B cell (primary cell): ENCODE data around the gene PDE6B. TPM values are rescaled to one million over a fixed set of nuclear protein-coding genes. Genes with fewer than 3 reads are reported as not detected.

Source experiments
- ATAC-seq: fragments of 200-7000 bp; cut with Tn5 transposase; one replicate; pipeline ENCODE4 v1.10.0; 2021; ENCODE audit warnings: low read depth, mild to moderate bottlenecking, moderate number of reproducible peaks, moderate library complexity
- CTCF ChIA-PET: fragments of 350-600 bp; sonication (Branson Sonifier 250); formaldehyde crosslinking; loops from one replicate; lab custom pipeline; 2021; ENCODE audit warnings: antibody characterized with exemption, inconsistent platforms; lab: Charles Lee
- POLR2A ChIA-PET: fragments of 350-600 bp; sonication (Branson Sonifier 250); formaldehyde crosslinking; loops from one replicate; lab custom pipeline; 2021; ENCODE audit warnings: antibody characterized with exemption; lab: Charles Lee
- DNase-seq: peaks from one replicate; pipeline ENCODE4 v3.0.0; 2013
- H2AFZ ChIP-seq: 2 replicates; pipeline ENCODE4 v1.6.1; 2012; ENCODE audit warnings: mild to moderate bottlenecking, low read depth, low read length; ENCODE audit not compliant: insufficient read depth, poor library complexity, severe bottlenecking
- H3K27ac ChIP-seq, 2 donors: 1 replicate in 1 of 2; 2 replicates in 1 of 2; pipeline ENCODE4 v1.5.1; 2012 to 2013; ENCODE audit warnings: low read length in 2 of 2, mild to moderate bottlenecking in 2 of 2, moderate library complexity in 1 of 2
- H3K27me3 ChIP-seq, 4 experiments: fragments of 200-600 bp in 1 of 4; sonication (generic) in 1 of 4; replicated peaks in 1 of 4; 1 replicate in 2 of 4; 2 replicates in 2 of 4; pipeline versions ENCODE4 v1.6.1 to v1.7.0; 2013 to 2016; ENCODE audit warnings: low read length in 3 of 4, mild to moderate bottlenecking in 2 of 4, mixed read lengths in 1 of 4, moderate library complexity in 1 of 4; ENCODE audit not compliant: insufficient read depth in 4 of 4, control insufficient read depth in 3 of 4; ENCODE audit errors: control extremely low read depth in 1 of 4
- H3K36me3 ChIP-seq, 2 experiments: replicated peaks in 1 of 2; 1 replicate in 1 of 2; 2 replicates in 1 of 2; pipeline versions ENCODE4 v1.6.1 to v1.7.1; 2013; ENCODE audit warnings: low read length in 1 of 2; ENCODE audit not compliant: insufficient read depth in 2 of 2, control insufficient read depth in 1 of 2; ENCODE audit errors: control extremely low read depth in 1 of 2, extremely low read depth in 1 of 2
- H3K4me1 ChIP-seq, 2 donors: fragments of 200-600 bp in 1 of 2; sonication (generic) in 1 of 2; 1 replicate in 1 of 2; 2 replicates in 1 of 2; pipeline versions ENCODE4 v1.5.1 to v1.6.1; 2013 to 2017; ENCODE audit warnings: low read length in 2 of 2; ENCODE audit not compliant: control insufficient read depth in 2 of 2, insufficient read depth in 2 of 2
- H3K4me2 ChIP-seq: replicated peaks from 2 replicates; pipeline ENCODE3; 2012; ENCODE audit warnings: mild to moderate bottlenecking, low read depth, low read length; ENCODE audit not compliant: poor library complexity, severe bottlenecking
- H3K4me3 ChIP-seq, 5 experiments: fragments of 200-600 bp in 1 of 5; sonication (generic) in 1 of 5; 1 replicate in 3 of 5; 2 replicates in 2 of 5; pipeline versions ENCODE4 v1.5.1 to v1.7.0; 2011 to 2016; ENCODE audit warnings: low read length in 4 of 5, mild to moderate bottlenecking in 4 of 5, low read depth in 2 of 5, control low read depth in 1 of 5, moderate library complexity in 1 of 5; ENCODE audit not compliant: insufficient read depth in 1 of 5; ENCODE audit errors: control extremely low read depth in 1 of 5, extremely low read depth in 1 of 5
- H3K79me2 ChIP-seq: fragments of 200-600 bp; sonication (generic); one replicate; pipeline ENCODE4 v1.6.0; 2016; ENCODE audit warnings: low read length; ENCODE audit not compliant: control insufficient read depth, insufficient read depth
- H3K9ac ChIP-seq: fragments of 200-600 bp; sonication (generic); 2 replicates; pipeline ENCODE4 v1.6.1; 2017; ENCODE audit warnings: mild to moderate bottlenecking, low read length, moderate library complexity
- H3K9me3 ChIP-seq, 3 donors: one replicate each; pipeline versions ENCODE4 v1.6.1 to v1.7.1; 2013; ENCODE audit warnings: low read length in 2 of 3; ENCODE audit not compliant: control insufficient read depth in 2 of 3, insufficient read depth in 1 of 3; ENCODE audit errors: control extremely low read depth in 1 of 3
- H4K20me1 ChIP-seq: 2 replicates; pipeline ENCODE4 v1.6.0; 2012; ENCODE audit warnings: mild to moderate bottlenecking, low read length; ENCODE audit not compliant: insufficient read depth, control insufficient read depth, poor library complexity, severe bottlenecking
- H3K27ac Mint-ChIP-seq: one replicate; pipeline ENCODE4 v1.8.0; 2021; ENCODE audit warnings: mixed read lengths
- H3K27me3 Mint-ChIP-seq: one replicate; pipeline ENCODE4 v1.8.0; 2021; ENCODE audit warnings: mixed read lengths
- H3K4me1 Mint-ChIP-seq: one replicate; pipeline ENCODE4 v1.8.0; 2021; ENCODE audit warnings: mixed read lengths
- H3K4me3 Mint-ChIP-seq: one replicate; pipeline ENCODE4 v1.8.0; 2021; ENCODE audit warnings: mixed read lengths
- H3K9me3 Mint-ChIP-seq: one replicate; pipeline ENCODE4 v1.8.0; 2022; ENCODE audit warnings: mixed read lengths; ENCODE audit not compliant: insufficient read depth
- EZH2 ChIP-seq: IDR thresholded peaks from 2 replicates; pipeline ENCODE4 v1.6.1; 2012; ENCODE audit warnings: borderline replicate concordance, low read depth, mild to moderate bottlenecking, moderate library complexity, low read length; ENCODE audit not compliant: insufficient read depth, poor library complexity, severe bottlenecking
- WGBS: methylation state at CpG from one replicate; pipeline ENCODE4 v1.1.5; 2013; ENCODE audit warnings: missing lambda C conversion rate; ENCODE audit not compliant: insufficient coverage; 5-methylcytosine and 5-hydroxymethylcytosine counted together
- intact Hi-C: fragments of 100-400 bp; cut with micrococcal nuclease; formaldehyde crosslinking; loops from one replicate; pipeline ENCODE4 v1.10.0; 2022
- polyA plus RNA-seq: library from polyadenylated mRNA; depleted of rRNA; stranded (reverse); fragments of >200 nt; gene quantifications from 2 replicates; pipeline ENCODE4 v1.2.3, GENCODE V29; 2012
- total RNA-seq, 2 donors: library from RNA; stranded (reverse); fragments of 120-200 nt in 1 of 2; gene quantifications; 1 replicate in 1 of 2; 2 replicates in 1 of 2; pipeline versions ENCODE4 v1.2.3 to v1.2.4, GENCODE V29; 2013 to 2022
- TF ChIP-seq, protein P1 (sequence below): fragments of 200-600 bp; IDR thresholded peaks from one replicate; pipeline ENCODE4 v1.8.0; 2022; ENCODE audit warnings: antibody characterized with exemption, mild to moderate bottlenecking

Gene PDE6B
- total and polyA plus RNA-seq, 2 donors (not counting 1 experiment from before 2014, with no cell fraction given), result 20.0 to 25.2 TPM

DNA sequence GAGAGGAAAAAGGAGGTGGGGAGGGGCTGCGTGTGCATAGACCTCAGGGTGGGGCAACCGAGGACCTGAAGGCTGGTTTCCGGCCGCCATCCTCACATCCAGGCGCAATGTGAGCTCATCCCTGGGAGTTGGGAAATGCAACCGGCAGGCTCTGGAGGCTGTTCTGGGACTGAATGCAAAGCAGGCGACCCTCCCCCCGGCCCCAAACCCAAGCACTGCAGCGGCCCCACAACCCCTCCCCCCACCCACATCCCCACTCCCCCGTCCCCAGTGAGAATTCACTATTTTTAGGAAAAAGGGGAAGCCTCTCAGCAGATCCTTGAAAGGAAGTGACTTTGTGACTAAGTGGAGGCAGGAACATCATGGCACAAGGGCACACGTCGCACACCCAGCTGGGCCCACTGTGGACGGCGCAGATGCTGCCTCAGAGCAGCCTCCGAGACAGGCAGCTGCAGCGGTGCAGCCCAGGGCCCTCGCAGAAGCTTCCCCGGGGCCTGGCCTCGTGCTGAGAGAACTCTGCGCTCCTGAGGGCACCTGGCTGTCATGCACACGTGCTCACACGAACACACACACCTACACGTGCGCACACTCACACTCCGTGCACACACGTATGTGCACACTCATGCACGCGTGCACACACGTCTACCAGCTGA lies 1.3 kb upstream of the PDE6B start:
- POLR2A ChIA-PET, result no interaction called here
- H3K27me3 ChIP-seq, result peaks cover 0 to 6% (median 0%) of the 10 kb centered on the region in 4 experiments
- no peak overlapping the region for H2AFZ ChIP-seq
- Mint-ChIP-seq H3K4me1 (no peaks in the 10 kb centered on the region), H3K9me3 (no peaks in the 10 kb centered on the region), H3K4me3 (no peak overlapping the region), H3K27ac (no peak overlapping the region), H3K27me3 (peaks cover 11% of the 10 kb centered on the region)
- 56% methylated on average over 24 of the region's 29 CpGs for WGBS
- ATAC-seq (no peak), DNase-seq (no peak)
- no peak overlapping the region for H3K4me2 ChIP-seq
- no peaks in the 10 kb centered on the region for H3K4me1 ChIP-seq
- H3K79me2 ChIP-seq, result no peaks in the 10 kb centered on the region
- H3K9me3 ChIP-seq, result peaks cover 0 to 33% (median 0%) of the 10 kb centered on the region in 3 donors
- H3K9ac ChIP-seq, result no peak overlapping the region
- no peaks in the 10 kb centered on the region for H3K36me3 ChIP-seq
- no peak overlapping the region for H3K27ac ChIP-seq
- TF ChIP-seq EZH2, result no peak
- TF ChIP-seq, protein P1, sequence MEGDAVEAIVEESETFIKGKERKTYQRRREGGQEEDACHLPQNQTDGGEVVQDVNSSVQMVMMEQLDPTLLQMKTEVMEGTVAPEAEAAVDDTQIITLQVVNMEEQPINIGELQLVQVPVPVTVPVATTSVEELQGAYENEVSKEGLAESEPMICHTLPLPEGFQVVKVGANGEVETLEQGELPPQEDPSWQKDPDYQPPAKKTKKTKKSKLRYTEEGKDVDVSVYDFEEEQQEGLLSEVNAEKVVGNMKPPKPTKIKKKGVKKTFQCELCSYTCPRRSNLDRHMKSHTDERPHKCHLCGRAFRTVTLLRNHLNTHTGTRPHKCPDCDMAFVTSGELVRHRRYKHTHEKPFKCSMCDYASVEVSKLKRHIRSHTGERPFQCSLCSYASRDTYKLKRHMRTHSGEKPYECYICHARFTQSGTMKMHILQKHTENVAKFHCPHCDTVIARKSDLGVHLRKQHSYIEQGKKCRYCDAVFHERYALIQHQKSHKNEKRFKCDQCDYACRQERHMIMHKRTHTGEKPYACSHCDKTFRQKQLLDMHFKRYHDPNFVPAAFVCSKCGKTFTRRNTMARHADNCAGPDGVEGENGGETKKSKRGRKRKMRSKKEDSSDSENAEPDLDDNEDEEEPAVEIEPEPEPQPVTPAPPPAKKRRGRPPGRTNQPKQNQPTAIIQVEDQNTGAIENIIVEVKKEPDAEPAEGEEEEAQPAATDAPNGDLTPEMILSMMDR, result no peak
- H4K20me1 ChIP-seq, result no peaks in the 10 kb centered on the region
- no peak overlapping the region for H3K4me3 ChIP-seq
- CTCF ChIA-PET, result interaction anchor here (0.6 kb wide), 1 partner anchor 280 kb away, joined by 3 read pairs; no protein-coding TSS in a partner anchor
- intact Hi-C loops, result no loop called here

DNA sequence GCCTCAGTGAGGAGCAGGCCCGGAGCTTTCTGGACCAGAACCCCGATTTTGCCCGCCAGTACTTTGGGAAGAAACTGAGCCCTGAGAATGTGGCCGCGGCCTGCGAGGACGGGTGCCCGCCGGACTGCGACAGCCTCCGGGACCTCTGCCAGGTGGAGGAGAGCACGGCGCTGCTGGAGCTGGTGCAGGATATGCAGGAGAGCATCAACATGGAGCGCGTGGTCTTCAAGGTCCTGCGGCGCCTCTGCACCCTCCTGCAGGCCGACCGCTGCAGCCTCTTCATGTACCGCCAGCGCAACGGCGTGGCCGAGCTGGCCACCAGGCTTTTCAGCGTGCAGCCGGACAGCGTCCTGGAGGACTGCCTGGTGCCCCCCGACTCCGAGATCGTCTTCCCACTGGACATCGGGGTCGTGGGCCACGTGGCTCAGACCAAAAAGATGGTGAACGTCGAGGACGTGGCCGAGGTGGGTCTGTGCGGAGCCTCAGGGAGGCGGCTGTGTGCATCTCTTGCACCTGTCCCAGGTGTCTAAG lies 323 bp downstream of the PDE6B start:
- Histone ChIP-seq H3K27ac (no peak overlapping the region), H4K20me1 (no peaks in the 10 kb centered on the region), H3K4me1 (no peaks in the 10 kb centered on the region), H3K9me3 (peaks cover 0 to 30% (median 0%) of the 10 kb centered on the region in 3 donors), H3K4me3 (no peak overlapping the region), H2AFZ (no peak overlapping the region), H3K27me3 (peaks cover 0 to 6% (median 0%) of the 10 kb centered on the region in 4 experiments), H3K79me2 (no peaks in the 10 kb centered on the region), H3K4me2 (no peak overlapping the region), H3K9ac (no peak overlapping the region), H3K36me3 (no peaks in the 10 kb centered on the region)
- intact Hi-C loops, result no loop called here
- ChIA-PET CTCF (no interaction called here), POLR2A (no interaction called here)
- DNase-seq (no peak), ATAC-seq (no peak)
- 96% methylated on average over 39 of the region's 39 CpGs for WGBS
- Mint-ChIP-seq H3K27me3 (peaks cover 8% of the 10 kb centered on the region), H3K9me3 (no peaks in the 10 kb centered on the region), H3K27ac (no peak overlapping the region), H3K4me1 (no peaks in the 10 kb centered on the region), H3K4me3 (no peak overlapping the region)
- TF ChIP-seq, protein P1, result no peak
- no peak for TF ChIP-seq EZH2
